Endodermal cell (in vitro differentiated cells): ENCODE results near the gene CLIC3. TPM values are rescaled to one million over a fixed set of nuclear protein-coding genes. Genes with fewer than 3 reads are reported as not detected.

Experiments
- DNase-seq: peaks from one replicate; pipeline ENCODE4 v3.0.0-alpha.2; 2017
- H3K27ac ChIP-seq: 2 replicates; pipeline ENCODE4 v1.5.1; 2013; ENCODE audit warnings: mild to moderate bottlenecking, low read depth, low read length, moderate library complexity
- H3K27me3 ChIP-seq: 2 replicates; pipeline ENCODE4 v1.6.1; 2013; ENCODE audit warnings: mild to moderate bottlenecking, low read length, moderate library complexity; ENCODE audit not compliant: insufficient read depth, control insufficient read depth, poor library complexity, severe bottlenecking
- H3K36me3 ChIP-seq: 2 replicates; pipeline ENCODE4 v1.7.0; 2013; ENCODE audit warnings: mild to moderate bottlenecking, low read length, moderate library complexity; ENCODE audit not compliant: control insufficient read depth, insufficient read depth
- H3K4me1 ChIP-seq: one replicate; pipeline ENCODE4 v1.7.0; 2013; ENCODE audit warnings: low read length; ENCODE audit not compliant: control insufficient read depth, insufficient read depth
- H3K4me3 ChIP-seq: 2 replicates; pipeline ENCODE4 v1.5.1; 2013; ENCODE audit warnings: mild to moderate bottlenecking, low read length, moderate library complexity
- H3K9ac ChIP-seq: 2 replicates; pipeline ENCODE4 v1.6.1; 2013; ENCODE audit warnings: mild to moderate bottlenecking, low read length, moderate library complexity; ENCODE audit not compliant: poor library complexity, severe bottlenecking; ENCODE audit errors: extremely low read depth
- H3K9me3 ChIP-seq: 2 replicates; pipeline ENCODE4 v1.6.1; 2013; ENCODE audit warnings: mild to moderate bottlenecking, low read length, moderate library complexity; ENCODE audit not compliant: control insufficient read depth
- H3K27ac Mint-ChIP-seq: 2 replicates; pipeline ENCODE4 v1.8.0; 2020; ENCODE audit warnings: mixed read lengths
- H3K27me3 Mint-ChIP-seq: 2 replicates; pipeline ENCODE4 v1.8.0; 2021; ENCODE audit warnings: mild to moderate bottlenecking, mixed read lengths; ENCODE audit not compliant: insufficient read depth
- H3K36me3 Mint-ChIP-seq: 2 replicates; pipeline ENCODE4 v1.8.0; 2020; ENCODE audit warnings: low read depth, mixed read lengths
- H3K4me1 Mint-ChIP-seq: 2 replicates; pipeline ENCODE4 v1.8.0; 2020; ENCODE audit warnings: mixed read lengths
- H3K4me3 Mint-ChIP-seq: 2 replicates; pipeline ENCODE4 v1.8.0; 2020; ENCODE audit warnings: mild to moderate bottlenecking, moderate library complexity, mixed read lengths
- H3K9me3 Mint-ChIP-seq: 2 replicates; pipeline ENCODE4 v1.8.0; 2020; ENCODE audit warnings: mild to moderate bottlenecking, mixed read lengths
- CTCF ChIP-seq: fragments of 200-600 bp; sonication (generic); conservative IDR thresholded peaks from 2 replicates; pipeline ENCODE4 v1.5.0; 2021; ENCODE audit warnings: antibody characterized with exemption, mild to moderate bottlenecking
- WGBS, 2 experiments: methylation state at CpG; one replicate each; pipeline versions ENCODE4 v1.1.5 to v1.1.7; 2013; ENCODE audit warnings: missing lambda C conversion rate in 2 of 2, mixed read lengths in 1 of 2; ENCODE audit not compliant: insufficient coverage in 1 of 2, insufficient read length in 1 of 2; 5-methylcytosine and 5-hydroxymethylcytosine counted together
- total RNA-seq, 2 donors: library from RNA; stranded (reverse); fragmentation: NEBNext Ultra II Directional in 1 of 2; extraction: Animal tissue kit (Norgen Biotek cat#: 25700) in 1 of 2; gene quantifications; 2 replicates in 1 of 2; 3 replicates in 1 of 2; pipeline ENCODE4 v1.2.1, GENCODE V29; 2021

Gene CLIC3
- total RNA-seq, 2 donors from 2014 or later: 0.46 TPM; not detected in 1

GRCh38 chr9:136957461-136957860 is 38.9 kb downstream of the CLIC3 start:
- H3K36me3 ChIP-seq: no peaks in the 10 kb centered on the region
- Mint-ChIP-seq H3K9me3 (no peaks in the 10 kb centered on the region), H3K27ac (no peak overlapping the region), H3K36me3 (no peaks in the 10 kb centered on the region), H3K4me1 (no peaks in the 10 kb centered on the region), H3K27me3 (peaks cover 4% of the 10 kb centered on the region), H3K4me3 (no peak overlapping the region)
- no peak overlapping the region for H3K4me3 ChIP-seq
- no peak overlapping the region for H3K9ac ChIP-seq
- 91% methylated on average over 1 of the region's 1 CpG; no CpG with 5 or more reads in 1 of the 2 experiments for WGBS, 2 experiments
- H3K4me1 ChIP-seq: no peaks in the 10 kb centered on the region
- DNase-seq: no peak
- TF ChIP-seq CTCF: no peak
- no peaks in the 10 kb centered on the region for H3K9me3 ChIP-seq
- no peak overlapping the region for H3K27ac ChIP-seq
- no peaks in the 10 kb centered on the region for H3K27me3 ChIP-seq

GRCh38 chr9:136956604-136957003 is 39.8 kb downstream of the CLIC3 start:
- 91 to 100% methylated on average over 2 to 4 of the region's 4 CpGs for WGBS, 2 experiments
- H3K27ac ChIP-seq: no peak overlapping the region
- Mint-ChIP-seq H3K4me3 (no peak overlapping the region), H3K9me3 (no peaks in the 10 kb centered on the region), H3K36me3 (no peaks in the 10 kb centered on the region), H3K27me3 (peaks cover 4% of the 10 kb centered on the region), H3K4me1 (no peaks in the 10 kb centered on the region), H3K27ac (no peak overlapping the region)
- no peak for TF ChIP-seq CTCF
- H3K36me3 ChIP-seq: no peaks in the 10 kb centered on the region
- DNase-seq: no peak
- H3K9me3 ChIP-seq: no peaks in the 10 kb centered on the region
- H3K27me3 ChIP-seq: no peaks in the 10 kb centered on the region
- no peaks in the 10 kb centered on the region for H3K4me1 ChIP-seq
- H3K9ac ChIP-seq: no peak overlapping the region
- no peak overlapping the region for H3K4me3 ChIP-seq

DNA sequence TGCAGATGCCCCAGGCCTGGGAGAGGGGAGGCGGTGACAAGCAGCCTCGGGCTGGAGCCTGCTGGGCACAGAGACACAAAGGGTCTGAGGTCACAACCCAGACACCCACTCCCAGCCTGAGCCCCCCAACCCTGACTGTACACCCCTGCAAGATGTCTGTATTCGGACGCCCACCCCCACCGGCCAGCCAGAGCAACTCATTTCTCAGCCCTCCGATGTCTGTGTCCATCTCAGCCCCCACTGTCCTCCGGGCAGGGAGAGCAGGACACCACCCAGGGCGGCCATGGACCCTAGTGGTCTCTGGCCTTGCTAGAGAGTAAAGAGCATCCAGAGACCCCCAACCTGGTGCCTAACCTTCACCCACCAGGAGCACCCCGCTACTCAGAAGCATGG is 40.4 kb downstream of the CLIC3 start:
- Histone ChIP-seq H3K36me3 (no peaks in the 10 kb centered on the region), H3K9ac (no peak overlapping the region), H3K4me3 (no peak overlapping the region), H3K27ac (no peak overlapping the region), H3K9me3 (no peaks in the 10 kb centered on the region), H3K4me1 (no peaks in the 10 kb centered on the region), H3K27me3 (no peaks in the 10 kb centered on the region)
- Mint-ChIP-seq H3K27ac (no peak overlapping the region), H3K4me3 (no peak overlapping the region), H3K9me3 (no peaks in the 10 kb centered on the region), H3K27me3 (peaks cover 4% of the 10 kb centered on the region), H3K4me1 (no peaks in the 10 kb centered on the region), H3K36me3 (no peaks in the 10 kb centered on the region)
- no peak for DNase-seq
- 80 to 90% methylated on average over 2 to 9 of the region's 9 CpGs for WGBS, 2 experiments
- TF ChIP-seq CTCF: no peak
